Breast epithelium (tissue), 4 donors: ENCODE results near the gene ZNF536. TPM values are rescaled to one million over a fixed set of nuclear protein-coding genes. Genes with fewer than 3 reads are reported as not detected.

Experiments used
- DNase-seq, 2 donors: peaks; one replicate each; pipeline ENCODE4 v3.0.0-alpha.2; 2019; ENCODE audit warnings: low spot score in 2 of 2
- H3K27ac ChIP-seq, 2 donors: fragments of 200-600 bp; sonication (generic) in 1 of 2; one replicate each; pipeline ENCODE4 v1.5.1; 2016 to 2019; ENCODE audit warnings: mild to moderate bottlenecking in 1 of 2
- H3K27me3 ChIP-seq, 2 donors: fragments of 200-600 bp; sonication (generic) in 1 of 2; one replicate each; pipeline versions ENCODE4 v1.5.1 to v1.6.0; 2017 to 2019; ENCODE audit warnings: control low read depth in 1 of 2, mild to moderate bottlenecking in 1 of 2
- H3K36me3 ChIP-seq: fragments of 200-600 bp; one replicate; pipeline ENCODE4 v1.5.1; 2019
- H3K4me1 ChIP-seq, 2 donors: fragments of 200-600 bp; sonication (generic); one replicate each; pipeline ENCODE4 v1.5.1; 2016 to 2019; ENCODE audit warnings: control low read depth in 1 of 2
- H3K4me3 ChIP-seq, 3 donors: fragments of 200-600 bp; sonication (generic); 1 replicate in 2 of 3; 2 replicates in 1 of 3; pipeline ENCODE4 v1.5.1; 2016 to 2019; ENCODE audit warnings: mild to moderate bottlenecking in 3 of 3, moderate library complexity in 2 of 3
- H3K9me3 ChIP-seq, 2 donors: fragments of 200-600 bp; sonication (generic) in 1 of 2; one replicate each; pipeline ENCODE4 v1.5.1; 2016 to 2019; ENCODE audit warnings: control low read depth in 1 of 2
- POLR2A ChIP-seq: fragments of 450-650 bp; IDR thresholded peaks from one replicate; pipeline ENCODE4 v1.6.1; 2016; ENCODE audit warnings: antibody characterized with exemption, mild to moderate bottlenecking, moderate library complexity
- POLR2AphosphoS5 ChIP-seq, 3 donors: sonication (generic); formaldehyde crosslinking; IDR thresholded peaks; one replicate each; pipeline ENCODE4 v1.6.1; 2017; ENCODE audit warnings: antibody characterized with exemption in 3 of 3
- intact Hi-C: fragments of 100-400 bp; cut with DNase I; formaldehyde crosslinking; loops from one replicate; pipeline ENCODE4 v1.15.1; 2023; ENCODE audit warnings: low total_unique reads
- total RNA-seq, 3 donors: library from RNA; depleted of rRNA; stranded (reverse); fragments of >200 nt; gene quantifications; one replicate each; pipeline ENCODE4 v1.1.0, GENCODE V29; 2016
- TF ChIP-seq, protein P1 (sequence below), 3 donors: fragments of 450-650 bp; IDR thresholded peaks; one replicate each; pipeline ENCODE4 v1.5.1; 2016 to 2017; ENCODE audit warnings: antibody characterized with exemption in 3 of 3, mild to moderate bottlenecking in 3 of 3, moderate library complexity in 3 of 3

ZNF536 gene
- total RNA-seq, 3 donors from 2014 or later = under 0.01 to 0.15 TPM; not detected in 1

GRCh38 chr19:30428844-30429243, 56.7 kb downstream of the ZNF536 start:
- intact Hi-C loops = no loop called here
- no peaks in the 10 kb centered on the region for H3K9me3 ChIP-seq
- TF ChIP-seq POLR2AphosphoS5 (IDR thresholded peaks at IDR 0.05) (no peak), POLR2A (no peak)
- TF ChIP-seq, protein P1, sequence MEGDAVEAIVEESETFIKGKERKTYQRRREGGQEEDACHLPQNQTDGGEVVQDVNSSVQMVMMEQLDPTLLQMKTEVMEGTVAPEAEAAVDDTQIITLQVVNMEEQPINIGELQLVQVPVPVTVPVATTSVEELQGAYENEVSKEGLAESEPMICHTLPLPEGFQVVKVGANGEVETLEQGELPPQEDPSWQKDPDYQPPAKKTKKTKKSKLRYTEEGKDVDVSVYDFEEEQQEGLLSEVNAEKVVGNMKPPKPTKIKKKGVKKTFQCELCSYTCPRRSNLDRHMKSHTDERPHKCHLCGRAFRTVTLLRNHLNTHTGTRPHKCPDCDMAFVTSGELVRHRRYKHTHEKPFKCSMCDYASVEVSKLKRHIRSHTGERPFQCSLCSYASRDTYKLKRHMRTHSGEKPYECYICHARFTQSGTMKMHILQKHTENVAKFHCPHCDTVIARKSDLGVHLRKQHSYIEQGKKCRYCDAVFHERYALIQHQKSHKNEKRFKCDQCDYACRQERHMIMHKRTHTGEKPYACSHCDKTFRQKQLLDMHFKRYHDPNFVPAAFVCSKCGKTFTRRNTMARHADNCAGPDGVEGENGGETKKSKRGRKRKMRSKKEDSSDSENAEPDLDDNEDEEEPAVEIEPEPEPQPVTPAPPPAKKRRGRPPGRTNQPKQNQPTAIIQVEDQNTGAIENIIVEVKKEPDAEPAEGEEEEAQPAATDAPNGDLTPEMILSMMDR (IDR thresholded peaks at IDR 0.05) = no peak
- H3K27me3 ChIP-seq = peaks cover 0 to 14% of the 10 kb centered on the region in 2 donors
- no peaks in the 10 kb centered on the region for H3K4me1 ChIP-seq
- H3K36me3 ChIP-seq = no peaks in the 10 kb centered on the region
- no peak overlapping the region for H3K4me3 ChIP-seq
- DNase-seq = no peak
- no peak overlapping the region for H3K27ac ChIP-seq

DNA sequence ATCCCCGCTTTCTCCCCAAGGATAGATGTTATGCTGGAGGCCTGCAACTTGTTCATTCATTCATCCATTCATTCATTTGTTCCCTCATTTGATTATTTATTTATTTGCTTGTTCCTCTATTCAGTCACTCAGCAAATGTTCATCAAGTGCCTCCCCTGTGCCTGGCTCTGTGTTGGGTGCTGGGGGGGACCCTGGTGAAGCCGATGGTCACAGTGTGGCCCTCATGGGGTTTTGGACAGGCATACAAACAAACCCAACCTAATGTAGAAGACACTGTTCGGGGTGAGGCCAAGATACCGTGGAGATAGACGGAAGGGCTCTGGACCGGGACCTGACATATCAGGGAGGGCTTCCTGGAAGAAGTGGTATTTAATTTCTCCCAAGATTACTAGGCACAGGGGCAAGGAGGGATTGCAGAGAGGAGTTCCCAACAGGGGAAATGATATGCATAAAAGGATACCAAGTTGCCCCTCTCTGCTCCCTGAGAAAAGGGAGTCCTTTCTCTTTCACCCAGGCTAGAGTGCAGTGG, 58.1 kb downstream of the ZNF536 start:
- no peak overlapping the region for H3K27ac ChIP-seq
- H3K4me3 ChIP-seq = no peak overlapping the region
- intact Hi-C loops = no loop called here
- H3K4me1 ChIP-seq = no peaks in the 10 kb centered on the region
- no peaks in the 10 kb centered on the region for H3K9me3 ChIP-seq
- H3K27me3 ChIP-seq = peaks cover 0 to 5% of the 10 kb centered on the region in 2 donors
- no peaks in the 10 kb centered on the region for H3K36me3 ChIP-seq
- TF ChIP-seq POLR2A (no peak), POLR2AphosphoS5 (IDR thresholded peaks at IDR 0.05) (no peak)
- DNase-seq = no peak

- H3K27me3 ChIP-seq = no peaks in the 10 kb centered on the region
- intact Hi-C loops = no loop called here
- no peak overlapping the region for H3K27ac ChIP-seq
- no peaks in the 10 kb centered on the region for H3K9me3 ChIP-seq
- H3K36me3 ChIP-seq = no peaks in the 10 kb centered on the region
- TF ChIP-seq POLR2A (no peak), POLR2AphosphoS5 (IDR thresholded peaks at IDR 0.05) (no peak)
- TF ChIP-seq, protein P1 (IDR thresholded peaks at IDR 0.05) = no peak
- no peaks in the 10 kb centered on the region for H3K4me1 ChIP-seq
- no peak overlapping the region for H3K4me3 ChIP-seq
- DNase-seq = no peak
Observed at GRCh38 chr19:30431591-30431990, 59.4 kb downstream of the ZNF536 start.

DNA sequence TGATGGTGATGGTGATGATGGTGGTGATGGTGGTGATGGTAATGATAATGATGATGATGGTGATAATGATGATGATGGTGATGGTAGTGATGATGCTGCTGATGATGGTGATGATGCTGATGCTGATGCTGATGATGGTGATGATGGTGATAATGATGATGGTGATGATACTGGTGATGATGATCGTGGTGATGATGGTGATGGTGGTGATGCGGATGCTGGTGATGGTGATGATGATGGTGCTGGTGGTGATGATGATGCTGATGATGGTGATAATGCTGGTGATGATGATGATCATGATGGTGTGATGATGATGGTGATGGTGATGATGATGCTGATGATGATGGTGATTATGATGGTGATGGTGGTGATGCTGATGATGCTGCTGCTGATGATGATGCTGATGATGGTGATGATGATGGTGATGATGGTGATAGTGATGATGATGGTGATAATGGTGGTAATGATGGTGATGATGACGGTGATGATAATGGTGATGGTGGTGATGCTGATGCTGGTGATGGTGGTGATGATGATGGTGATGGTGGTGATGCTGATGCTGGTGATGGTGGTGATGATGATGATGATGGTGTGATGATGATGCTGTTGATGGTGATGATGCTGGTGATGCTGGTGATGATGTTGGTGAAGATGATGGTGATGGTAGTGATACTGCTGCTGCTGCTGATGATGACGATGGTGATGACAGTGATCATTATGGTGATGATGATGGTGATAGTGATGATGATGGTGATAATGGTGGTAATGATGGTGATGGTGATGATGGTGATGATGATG, 62.8 kb downstream of the ZNF536 start:
- TF ChIP-seq POLR2AphosphoS5 (IDR thresholded peaks at IDR 0.05) (no peak), POLR2A (no peak)
- TF ChIP-seq, protein P1 (IDR thresholded peaks at IDR 0.05) = no peak

GRCh38 chr19:30437869-30438268, 65.7 kb downstream of the ZNF536 start:
- Histone ChIP-seq H3K9me3 (no peaks in the 10 kb centered on the region), H3K4me3 (no peak overlapping the region), H3K36me3 (no peaks in the 10 kb centered on the region), H3K27ac (no peak overlapping the region), H3K27me3 (peaks cover 0 to 5% of the 10 kb centered on the region in 2 donors), H3K4me1 (no peaks in the 10 kb centered on the region)
- DNase-seq = no peak
- intact Hi-C loops = no loop called here
- TF ChIP-seq POLR2A = no peak
- TF ChIP-seq POLR2AphosphoS5 (IDR thresholded peaks at IDR 0.05) = no peak
- TF ChIP-seq, protein P1 (IDR thresholded peaks at IDR 0.05) = no peak

More for the DNA sequence above, 62.8 kb downstream of the ZNF536 start:
- Histone ChIP-seq H3K4me3 (no peak overlapping the region), H3K4me1 (no peaks in the 10 kb centered on the region), H3K9me3 (no peaks in the 10 kb centered on the region), H3K27me3 (no peaks in the 10 kb centered on the region), H3K36me3 (no peaks in the 10 kb centered on the region), H3K27ac (no peak overlapping the region)
- intact Hi-C loops = no loop called here
- DNase-seq = no peak
